Fibroblast of pulmonary artery (primary cell): ENCODE data around the gene HOXA13.

ENCODE experiments used
- DNase-seq: peaks from one replicate; pipeline ENCODE4 v3.0.0-alpha.2; 2010; ENCODE audit warnings: low read depth
- H3K4me3 ChIP-seq: replicated peaks from 2 replicates; pipeline ENCODE4 v1.5.1; 2011; ENCODE audit warnings: low read depth, mild to moderate bottlenecking, control low read depth, low read length, moderate library complexity
- CTCF ChIP-seq: IDR thresholded peaks from 2 replicates; pipeline ENCODE4 v1.5.1; 2011; ENCODE audit warnings: mild to moderate bottlenecking, control low read depth, low read length, inconsistent platforms; ENCODE audit errors: missing control alignments

HOXA13 gene

GRCh38 chr7:27219821-27220220 is 19.9 kb upstream of the HOXA13 start:
- DNase-seq: no peak
- no peak for TF ChIP-seq CTCF
- no peak overlapping the region for H3K4me3 ChIP-seq

GRCh38 chr7:27217951-27218350 is 18.1 kb upstream of the HOXA13 start:
- TF ChIP-seq CTCF: no peak
- no peak for DNase-seq
- H3K4me3 ChIP-seq: no peak overlapping the region

- TF ChIP-seq CTCF: no peak
- no peak for DNase-seq
- no peak overlapping the region for H3K4me3 ChIP-seq
Observed at GRCh38 chr7:27215356-27215755, 15.5 kb upstream of the HOXA13 start.

DNA sequence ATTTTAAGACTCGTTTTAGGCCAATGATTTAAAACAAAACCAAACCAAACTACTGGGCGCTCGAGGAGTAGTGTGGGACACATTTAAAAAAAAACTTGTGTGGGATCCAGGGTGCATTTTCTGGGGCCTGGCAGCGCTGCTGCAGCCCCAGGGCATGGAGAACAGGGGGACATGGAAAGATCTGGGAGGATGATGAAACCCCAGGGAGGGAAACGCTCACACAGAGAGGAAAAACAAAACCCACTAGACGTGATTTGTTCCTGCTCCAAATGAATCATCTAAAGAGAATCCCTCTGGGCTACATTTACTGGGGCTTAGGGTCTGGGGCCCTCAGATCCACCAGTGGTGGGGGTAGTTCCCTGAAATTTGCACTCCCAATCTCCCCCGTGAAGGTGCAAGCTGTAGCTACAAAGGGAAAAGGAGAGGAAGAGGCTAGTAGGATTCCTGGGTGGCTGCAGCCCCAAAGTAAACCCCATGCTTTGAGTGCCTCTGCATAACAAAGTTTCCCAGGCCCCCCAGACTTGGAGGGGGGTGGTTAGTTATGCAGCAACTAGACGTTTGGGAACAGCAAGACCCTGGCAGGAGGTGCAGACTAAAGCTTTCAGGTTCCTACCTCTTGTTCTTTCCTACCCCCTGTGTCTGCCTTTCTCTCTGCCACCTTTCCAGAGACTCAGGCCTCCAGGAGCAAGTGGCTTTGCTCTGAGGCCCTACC is 14.5 kb upstream of the HOXA13 start:
- no peak overlapping the region for H3K4me3 ChIP-seq
- no peak for DNase-seq
- no peak for TF ChIP-seq CTCF

GRCh38 chr7:27213433-27214238 is 13.7 kb upstream of the HOXA13 start:
- no peak for TF ChIP-seq CTCF
- no peak overlapping the region for H3K4me3 ChIP-seq
- DNase-seq: no peak

- no peak overlapping the region for H3K4me3 ChIP-seq
- TF ChIP-seq CTCF: no peak
- DNase-seq: no peak
Observed at GRCh38 chr7:27212497-27213432, 12.9 kb upstream of the HOXA13 start.
